Esophagus squamous epithelium (tissue), 4 donors: Measurements from ENCODE around the gene CFAP43.

Experiments
- CTCF ChIP-seq, 6 experiments: fragments of 450-650 bp in 4 of 6; fragments of 200-600 bp in 2 of 6; sonication (generic) in 2 of 6; IDR thresholded peaks; one replicate each; pipeline ENCODE4 v1.5.1; 2016 to 2019; ENCODE audit warnings: antibody characterized with exemption in 6 of 6, mild to moderate bottlenecking in 4 of 6, moderate library complexity in 4 of 6
- POLR2A ChIP-seq, 4 donors: fragments of 450-650 bp; IDR thresholded peaks; one replicate each; pipeline ENCODE4 v1.6.1; 2017; ENCODE audit warnings: antibody characterized with exemption in 4 of 4, mild to moderate bottlenecking in 4 of 4, moderate library complexity in 3 of 4

- no peak for TF ChIP-seq POLR2A (IDR thresholded peaks at IDR 0.05)
- no peak for TF ChIP-seq CTCF (IDR thresholded peaks at IDR 0.05)
Observed at GRCh38 chr10:104253606-104254410, 21.6 kb upstream of the CFAP43 start.
